Renal pelvis (tissue), 4 donors: ENCODE measurements around the gene NKX2-2. TPM values are rescaled to one million over a fixed set of nuclear protein-coding genes. Genes with fewer than 3 reads are reported as not detected.

Source experiments
- DNase-seq: peaks from one replicate; pipeline ENCODE4 v3.0.0-alpha.2; 2013
- polyA plus RNA-seq, 3 donors: library from polyadenylated mRNA; unstranded; fragments of 120-200 nt; gene quantifications; one replicate each; pipeline ENCODE4 v1.2.1, GENCODE V29; 2013; ENCODE audit not compliant: insufficient read length in 3 of 3

The NKX2-2 gene
- polyA plus RNA-seq, 3 donors: 0.07 TPM; not detected in 2

GRCh38 chr20:21522481-21523280 lies 8.8 kb upstream of the NKX2-2 start:
- no peak for DNase-seq

DNA sequence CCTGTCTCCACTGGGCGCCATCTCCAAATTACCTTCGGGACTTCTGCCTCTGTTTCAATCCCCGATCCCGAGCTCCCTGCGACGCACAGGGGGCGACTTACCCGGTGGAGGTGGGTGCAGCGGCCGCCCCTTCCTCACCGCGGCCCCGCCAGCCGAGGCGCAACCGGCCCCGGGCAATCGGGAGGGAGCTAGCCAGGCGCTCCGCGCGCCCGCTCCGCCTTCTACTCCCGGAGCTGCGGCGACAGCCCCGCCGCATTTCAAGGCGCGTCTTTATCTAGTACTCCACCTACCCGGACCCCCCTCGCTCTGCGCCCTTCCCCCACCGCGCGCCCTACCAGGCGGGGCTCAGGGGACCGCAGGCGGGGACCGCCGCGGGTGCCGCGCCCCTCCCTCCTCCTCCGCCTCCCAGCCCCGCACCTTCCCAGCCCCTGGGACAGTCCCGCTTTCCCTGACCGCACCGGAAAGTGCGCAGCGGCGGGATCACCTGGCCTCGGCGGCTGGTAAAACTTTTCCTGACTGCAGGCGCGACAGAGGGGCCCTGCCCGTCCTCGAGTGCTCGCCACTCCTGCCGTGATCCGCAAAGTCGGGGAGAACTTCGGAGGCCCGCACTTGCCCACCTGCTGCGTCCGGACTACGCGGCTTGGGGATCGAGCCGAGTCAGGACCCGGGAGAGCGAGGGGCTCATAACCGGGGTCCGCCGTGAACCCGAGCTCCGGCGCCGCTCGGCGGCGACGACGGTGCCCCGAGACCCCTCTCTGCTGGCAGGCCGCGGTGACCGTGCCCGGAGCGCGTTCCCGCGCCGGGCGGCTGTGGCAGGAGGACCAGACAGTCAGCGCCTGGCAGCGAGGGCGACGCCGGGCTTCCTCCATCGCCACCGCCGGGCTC lies 8.0 kb upstream of the NKX2-2 start:
- DNase-seq: no peak

- no peak for DNase-seq
Measured at GRCh38 chr20:21520702-21521595, 7.1 kb upstream of the NKX2-2 start.

- DNase-seq: no peak
Measured at GRCh38 chr20:21519136-21519584, 5.3 kb upstream of the NKX2-2 start.

DNA sequence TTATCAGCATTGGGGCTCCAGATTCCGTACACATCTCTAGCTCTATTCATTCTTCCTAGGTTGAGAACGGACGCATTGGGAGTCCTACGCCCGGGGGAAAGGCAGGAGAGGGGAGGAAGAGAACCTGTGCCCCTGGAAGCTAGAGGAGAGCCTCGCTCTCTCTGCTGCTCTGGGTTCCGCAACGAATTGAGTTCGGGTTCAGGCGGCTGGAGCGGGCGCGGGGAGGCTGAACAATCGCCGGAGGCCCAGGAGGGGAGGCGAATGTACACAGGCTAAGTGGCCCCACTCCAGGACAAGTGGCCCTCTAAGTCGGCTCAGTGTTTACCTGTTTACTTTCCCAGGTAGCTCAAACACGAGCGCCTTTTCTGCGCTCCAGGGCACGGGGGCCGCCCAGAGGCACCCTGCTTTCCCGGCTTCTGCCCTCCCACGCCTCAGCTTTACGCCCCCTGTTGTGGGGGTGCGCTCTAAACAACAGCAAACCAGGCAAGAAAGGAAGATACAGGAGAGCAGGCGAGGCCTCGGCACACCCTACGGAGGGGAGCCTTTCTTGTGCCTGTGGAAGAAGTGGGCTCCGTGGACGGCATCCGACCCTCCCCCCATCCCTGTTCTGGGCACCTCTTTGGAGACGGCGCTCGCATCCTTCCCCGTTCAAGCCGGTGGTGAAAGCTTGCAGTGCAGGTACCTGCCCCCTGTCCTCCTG lies 4.6 kb upstream of the NKX2-2 start:
- DNase-seq: no peak

GRCh38 chr20:21517566-21518277 lies 3.9 kb upstream of the NKX2-2 start:
- no peak for DNase-seq

- DNase-seq: no peak
Measured at GRCh38 chr20:21516861-21517565, 3.1 kb upstream of the NKX2-2 start.

GRCh38 chr20:21516180-21516567 lies 2.3 kb upstream of the NKX2-2 start:
- no peak for DNase-seq

DNA sequence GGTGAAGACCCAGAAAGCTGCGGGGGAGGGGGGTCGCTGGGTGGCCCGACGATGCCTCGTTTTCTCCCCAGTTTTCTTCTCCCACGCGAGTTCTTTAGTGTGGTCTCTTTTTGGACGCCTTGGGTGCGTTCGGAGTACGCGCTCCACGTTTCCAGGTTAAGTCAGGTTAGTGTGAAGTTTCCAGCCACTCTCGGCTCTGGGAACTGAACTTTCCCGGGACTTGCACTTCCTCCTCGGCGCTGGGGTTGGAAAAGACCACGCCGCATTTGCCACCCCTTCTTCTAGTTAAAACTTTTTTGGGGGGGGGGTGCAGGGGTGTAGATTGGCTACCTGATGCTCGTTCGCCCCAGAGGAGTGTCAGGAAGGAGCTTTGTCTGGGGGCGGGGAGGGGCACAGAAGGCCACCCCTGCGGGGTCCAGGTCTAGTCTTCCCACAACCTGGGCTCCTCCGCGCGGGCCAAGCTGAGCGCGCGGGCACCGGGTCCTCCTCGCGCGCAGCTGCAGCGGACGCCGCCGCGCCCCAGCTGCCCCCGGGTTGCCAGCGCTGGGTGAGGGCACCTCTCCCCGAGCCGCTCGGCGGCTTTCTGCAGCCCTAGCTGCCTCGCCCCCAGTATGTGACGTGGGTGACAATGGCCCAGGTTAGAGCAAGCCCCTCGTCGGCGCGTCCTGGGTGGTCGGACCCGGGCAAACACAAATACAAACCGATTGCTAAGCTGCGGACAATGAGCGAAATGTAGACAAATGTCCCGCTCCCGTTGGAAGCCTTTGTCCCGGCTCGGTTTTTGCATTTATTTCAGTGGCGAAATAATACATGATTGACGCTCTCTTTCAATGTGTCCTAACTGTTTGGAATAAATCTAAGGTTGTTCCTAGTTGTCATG lies 1.7 kb upstream of the NKX2-2 start:
- no peak for DNase-seq

GRCh38 chr20:21514553-21515251 lies 838 bp upstream of the NKX2-2 start:
- no peak for DNase-seq

GRCh38 chr20:21513181-21513663 lies 642 bp downstream of the NKX2-2 start:
- DNase-seq: no peak

- DNase-seq: no peak
Measured at GRCh38 chr20:21512634-21513180, 1.2 kb downstream of the NKX2-2 start.

DNA sequence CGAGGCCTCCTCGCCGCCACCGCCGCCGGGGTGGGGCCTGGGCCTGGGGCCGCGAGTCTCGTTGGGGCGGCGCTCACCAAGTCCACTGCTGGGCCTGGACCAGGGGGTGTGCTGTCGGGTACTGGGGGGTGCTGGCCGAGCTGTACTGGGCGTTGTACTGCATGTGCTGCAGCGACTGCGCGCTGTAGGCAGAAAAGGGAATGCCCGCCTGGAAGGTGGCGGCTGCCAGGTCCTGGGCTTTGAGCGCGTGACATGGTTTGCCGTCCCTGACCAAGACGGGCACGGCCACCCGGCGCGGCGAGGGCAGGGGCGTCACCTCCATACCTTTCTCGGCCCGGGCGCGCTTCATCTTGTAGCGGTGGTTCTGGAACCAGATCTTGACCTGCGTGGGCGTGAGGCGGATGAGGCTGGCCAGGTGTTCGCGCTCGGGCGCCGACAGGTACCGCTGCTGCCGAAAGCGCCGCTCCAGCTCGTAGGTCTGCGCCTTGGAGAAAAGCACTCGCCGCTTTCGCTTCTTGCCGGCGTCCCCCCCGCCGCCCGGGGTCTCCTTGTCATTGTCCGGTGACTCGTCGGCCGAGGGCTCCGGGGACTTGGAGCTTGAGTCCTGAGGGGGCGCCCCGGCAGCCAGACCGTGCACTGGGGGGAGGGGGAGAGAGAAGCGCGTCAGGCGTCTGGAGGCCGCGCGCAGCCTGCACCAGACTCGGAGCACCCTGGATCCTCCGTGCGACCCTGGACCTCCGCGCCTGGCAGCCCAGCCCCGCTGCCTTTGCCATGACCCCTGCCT lies 1.8 kb downstream of the NKX2-2 start:
- no peak for DNase-seq

DNA sequence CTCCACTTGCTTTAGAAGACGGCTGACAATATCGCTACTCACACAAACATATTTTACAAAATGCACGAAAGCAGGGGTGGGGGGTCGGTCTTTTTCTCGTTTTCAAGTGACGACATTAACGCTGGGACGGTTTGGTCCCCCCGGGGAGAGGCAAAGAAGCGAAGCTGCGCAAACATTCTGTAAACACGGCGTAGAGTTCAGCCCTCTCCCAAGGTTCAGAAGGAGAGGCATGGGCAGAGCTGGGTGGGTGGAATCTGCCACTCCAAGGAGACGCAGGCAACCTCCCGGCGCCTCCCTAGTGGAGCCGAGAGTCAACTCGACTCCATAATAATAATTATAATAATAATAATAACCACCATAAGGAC lies 2.4 kb downstream of the NKX2-2 start:
- no peak for DNase-seq

DNA sequence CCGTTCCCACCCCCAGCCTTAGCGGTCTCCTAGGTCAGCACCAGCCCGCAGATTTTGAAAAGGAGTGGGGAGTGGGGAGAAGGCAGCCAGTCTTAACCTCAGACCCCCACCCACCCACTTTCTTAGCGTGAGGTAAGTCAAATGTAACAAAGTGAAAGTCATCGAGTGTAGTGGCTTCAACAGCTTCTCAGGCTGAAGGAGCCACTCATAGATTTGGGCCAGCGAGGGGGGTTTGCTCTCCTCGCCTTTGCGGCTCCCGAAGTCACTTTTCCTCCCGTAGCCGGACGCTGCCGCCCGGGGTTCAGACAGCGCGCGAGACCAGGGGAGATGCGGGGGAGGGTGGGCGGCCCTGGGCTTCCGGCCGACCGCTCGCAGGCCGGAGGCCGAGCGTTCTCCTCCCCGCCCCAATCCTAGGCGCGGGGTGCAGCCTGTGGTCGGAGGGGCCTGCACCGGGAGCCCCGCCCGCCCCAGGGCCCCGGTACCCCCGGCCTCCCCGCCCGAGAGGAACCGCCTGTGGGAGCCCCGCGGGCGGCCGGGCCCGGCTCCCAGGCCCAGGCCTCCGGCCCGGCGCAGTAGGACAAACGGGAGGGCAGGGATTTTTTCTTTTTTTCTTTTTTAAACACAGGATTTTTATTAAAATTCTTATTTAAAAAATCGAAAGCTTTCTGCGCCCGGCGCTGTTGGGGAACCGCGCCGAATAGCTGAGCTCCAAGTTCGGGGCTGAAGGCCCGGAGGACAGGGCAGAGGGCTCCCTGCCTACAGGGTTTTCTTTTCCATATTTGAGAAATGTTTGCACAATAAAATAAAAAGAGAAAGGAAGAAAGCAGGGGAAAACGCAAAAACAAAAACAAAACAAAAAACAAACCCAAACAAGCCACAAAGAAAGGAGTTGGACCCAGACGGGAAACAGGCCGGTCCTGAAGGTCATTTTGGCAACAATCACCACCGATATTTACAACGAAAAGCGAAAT lies 3.2 kb downstream of the NKX2-2 start:
- DNase-seq: no peak
